ENCODE data around the gene TBC1D22A.

The TBC1D22A gene

DNA sequence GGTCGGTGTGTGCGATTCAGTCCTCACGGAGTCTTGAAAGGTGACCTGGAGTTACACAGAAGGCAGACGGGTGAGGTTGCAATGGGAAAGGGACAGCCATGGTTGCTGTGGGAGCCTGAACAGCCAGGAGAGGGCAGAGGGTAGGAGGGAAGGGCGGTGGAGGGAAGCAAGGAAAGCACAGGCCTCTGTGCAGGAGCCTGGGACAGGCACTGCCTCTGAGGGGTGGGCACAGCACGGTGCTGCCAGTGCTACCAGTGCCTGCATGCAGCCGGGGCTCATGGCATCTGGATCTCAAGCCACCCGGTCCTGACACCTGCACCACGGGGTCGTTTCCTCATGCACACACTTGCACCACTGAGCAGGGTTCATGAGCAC lies 401.0 kb downstream of the TBC1D22A start:
- H3K4me3 ChIP-seq (ENCODE audit: low read depth, low read length): no peak overlapping the region
- TF ChIP-seq, protein P1, sequence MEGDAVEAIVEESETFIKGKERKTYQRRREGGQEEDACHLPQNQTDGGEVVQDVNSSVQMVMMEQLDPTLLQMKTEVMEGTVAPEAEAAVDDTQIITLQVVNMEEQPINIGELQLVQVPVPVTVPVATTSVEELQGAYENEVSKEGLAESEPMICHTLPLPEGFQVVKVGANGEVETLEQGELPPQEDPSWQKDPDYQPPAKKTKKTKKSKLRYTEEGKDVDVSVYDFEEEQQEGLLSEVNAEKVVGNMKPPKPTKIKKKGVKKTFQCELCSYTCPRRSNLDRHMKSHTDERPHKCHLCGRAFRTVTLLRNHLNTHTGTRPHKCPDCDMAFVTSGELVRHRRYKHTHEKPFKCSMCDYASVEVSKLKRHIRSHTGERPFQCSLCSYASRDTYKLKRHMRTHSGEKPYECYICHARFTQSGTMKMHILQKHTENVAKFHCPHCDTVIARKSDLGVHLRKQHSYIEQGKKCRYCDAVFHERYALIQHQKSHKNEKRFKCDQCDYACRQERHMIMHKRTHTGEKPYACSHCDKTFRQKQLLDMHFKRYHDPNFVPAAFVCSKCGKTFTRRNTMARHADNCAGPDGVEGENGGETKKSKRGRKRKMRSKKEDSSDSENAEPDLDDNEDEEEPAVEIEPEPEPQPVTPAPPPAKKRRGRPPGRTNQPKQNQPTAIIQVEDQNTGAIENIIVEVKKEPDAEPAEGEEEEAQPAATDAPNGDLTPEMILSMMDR (IDR thresholded peaks at IDR 0.05; ENCODE audit: low read depth, low read length, missing control alignments): no peak
- H3K36me3 ChIP-seq (replicated peaks): no peaks in the 10 kb centered on the region
- H3K27me3 ChIP-seq (replicated peaks): no peaks in the 10 kb centered on the region
- DNase-seq: no peak
- no peak overlapping the region for H3K27ac ChIP-seq
- in situ Hi-C loops (cut with HindIII; ENCODE audit: low pct_ligation_motif_present, low sequenced_read_pairs): no loop called here

DNA sequence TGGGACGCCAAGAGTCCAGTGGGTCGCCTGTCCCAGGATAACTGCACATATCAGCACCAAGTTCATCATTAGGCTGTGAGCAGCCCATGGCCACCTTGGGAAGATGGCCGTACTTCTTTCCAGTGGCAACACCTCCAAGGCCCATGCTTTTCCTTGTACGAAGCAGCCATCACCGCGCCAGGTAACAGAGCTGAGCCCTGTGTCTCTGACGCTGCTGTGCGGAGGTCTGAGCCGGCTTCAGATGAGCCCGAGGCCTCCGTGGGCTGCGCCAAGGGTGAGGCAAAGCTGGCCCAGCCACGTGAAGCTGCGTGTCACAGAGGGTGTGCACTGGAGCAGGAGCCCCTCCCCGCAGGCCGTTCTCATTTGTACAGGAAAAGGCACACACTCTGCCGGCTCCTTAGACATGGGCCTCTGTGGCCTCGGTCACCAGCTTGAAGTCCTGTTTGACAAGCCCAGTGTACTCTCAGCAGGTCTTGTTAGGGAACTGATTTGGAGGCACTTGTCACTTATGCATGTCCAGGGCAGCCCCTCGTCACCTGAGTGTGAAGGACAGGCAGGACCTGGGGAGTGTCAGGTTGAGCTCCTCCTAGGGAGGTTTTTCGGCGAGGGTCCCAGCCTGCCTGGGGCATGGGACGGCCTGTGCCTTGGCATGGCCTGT lies 401.5 kb downstream of the TBC1D22A start:
- in situ Hi-C loops (cut with HindIII; ENCODE audit: low pct_ligation_motif_present, low sequenced_read_pairs): no loop called here
- DNase-seq: no peak
- Histone ChIP-seq H3K27ac (no peak overlapping the region), H3K36me3 (replicated peaks) (no peaks in the 10 kb centered on the region), H3K4me3 (ENCODE audit: low read depth, low read length) (no peak overlapping the region), H3K27me3 (replicated peaks) (no peaks in the 10 kb centered on the region)
- TF ChIP-seq, protein P1 (IDR thresholded peaks at IDR 0.05; ENCODE audit: low read depth, low read length, missing control alignments): no peak

DNA sequence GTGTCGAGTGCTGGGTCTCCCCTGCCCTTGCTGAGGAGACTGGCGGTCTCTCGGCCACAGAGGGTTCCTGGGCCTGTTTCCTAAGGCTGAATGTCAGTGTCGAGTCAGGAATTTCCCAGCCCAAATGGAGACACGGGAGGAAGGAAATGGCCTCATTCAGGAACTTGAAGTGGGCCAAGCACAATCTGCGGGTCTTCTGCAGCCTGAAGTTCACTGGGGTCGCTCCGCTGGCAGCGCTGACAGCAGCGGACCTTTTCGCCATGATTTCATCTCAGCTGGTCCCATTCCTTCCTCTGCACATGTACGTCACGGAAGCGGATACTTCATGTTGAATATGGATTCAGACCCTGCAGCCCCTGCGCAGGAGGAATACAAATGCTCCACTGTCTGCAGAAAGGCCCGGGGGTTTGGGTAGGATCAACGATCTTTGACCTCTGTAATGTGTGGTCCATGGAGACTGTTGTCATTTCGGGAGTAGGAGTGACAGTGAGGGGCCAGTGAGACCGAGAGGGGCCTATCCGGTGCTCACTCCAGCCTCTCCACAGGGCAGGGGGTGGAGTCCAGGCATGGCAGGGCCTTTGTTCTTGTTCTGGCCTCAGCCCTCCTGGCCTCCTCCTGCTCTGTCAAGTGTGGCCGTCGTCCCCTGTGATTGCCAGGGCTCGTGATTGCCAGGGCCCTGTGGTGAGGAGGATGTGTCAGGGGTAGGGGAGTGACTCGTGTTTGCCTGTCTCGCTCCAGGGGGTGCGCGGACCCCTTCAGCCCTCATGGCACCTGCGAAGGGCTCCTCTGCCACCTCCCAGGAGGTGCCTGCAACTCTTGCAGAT lies 402.3 kb downstream of the TBC1D22A start:
- no peak overlapping the region for H3K4me3 ChIP-seq (ENCODE audit: low read depth, low read length)
- TF ChIP-seq, protein P1 (IDR thresholded peaks at IDR 0.05; ENCODE audit: low read depth, low read length, missing control alignments): no peak
- no peaks in the 10 kb centered on the region for H3K27me3 ChIP-seq (replicated peaks)
- no peak overlapping the region for H3K27ac ChIP-seq
- H3K36me3 ChIP-seq (replicated peaks): no peaks in the 10 kb centered on the region
- in situ Hi-C loops (cut with HindIII; ENCODE audit: low pct_ligation_motif_present, low sequenced_read_pairs): no loop called here
- no peak for DNase-seq

DNA sequence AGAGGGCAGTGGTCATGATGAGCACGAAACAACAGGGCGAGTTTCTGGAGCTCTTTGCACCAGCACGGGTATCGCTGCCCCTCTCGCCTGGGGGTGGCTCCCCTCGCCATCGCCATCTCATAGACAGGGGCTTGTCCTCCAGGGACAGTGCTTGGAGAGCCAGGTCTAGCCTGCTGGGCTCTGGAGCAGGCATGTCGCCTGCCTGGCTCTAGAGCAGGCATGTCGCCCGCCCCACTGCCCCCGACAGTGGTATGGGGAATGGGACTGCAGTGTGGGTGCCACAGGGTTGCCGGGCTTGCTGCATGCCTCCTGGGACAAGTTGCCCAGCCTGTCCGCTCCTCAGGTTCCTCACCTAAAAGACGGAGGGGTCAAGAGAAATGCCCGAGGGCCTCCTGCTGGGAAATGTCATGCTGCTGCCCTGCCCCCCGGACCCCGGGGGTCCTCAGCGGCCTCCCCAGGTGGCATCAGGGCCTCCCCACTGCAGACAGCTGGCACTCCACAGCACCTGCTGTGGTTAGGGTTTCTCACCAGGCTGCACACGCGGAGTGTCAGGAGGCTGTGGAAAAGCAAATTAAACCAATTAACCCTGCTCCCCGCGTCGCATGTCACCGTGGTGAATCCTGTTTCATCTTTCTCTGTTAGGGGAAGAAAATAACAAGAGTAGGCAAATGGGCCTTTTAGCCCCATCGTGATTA lies 403.0 kb downstream of the TBC1D22A start:
- in situ Hi-C loops (cut with HindIII; ENCODE audit: low pct_ligation_motif_present, low sequenced_read_pairs): no loop called here
- TF ChIP-seq, protein P1 (IDR thresholded peaks at IDR 0.05; ENCODE audit: low read depth, low read length, missing control alignments): no peak
- H3K4me3 ChIP-seq (ENCODE audit: low read depth, low read length): no peak overlapping the region
- H3K27ac ChIP-seq: no peak overlapping the region
- no peaks in the 10 kb centered on the region for H3K27me3 ChIP-seq (replicated peaks)
- no peak for DNase-seq
- H3K36me3 ChIP-seq (replicated peaks): no peaks in the 10 kb centered on the region

DNA sequence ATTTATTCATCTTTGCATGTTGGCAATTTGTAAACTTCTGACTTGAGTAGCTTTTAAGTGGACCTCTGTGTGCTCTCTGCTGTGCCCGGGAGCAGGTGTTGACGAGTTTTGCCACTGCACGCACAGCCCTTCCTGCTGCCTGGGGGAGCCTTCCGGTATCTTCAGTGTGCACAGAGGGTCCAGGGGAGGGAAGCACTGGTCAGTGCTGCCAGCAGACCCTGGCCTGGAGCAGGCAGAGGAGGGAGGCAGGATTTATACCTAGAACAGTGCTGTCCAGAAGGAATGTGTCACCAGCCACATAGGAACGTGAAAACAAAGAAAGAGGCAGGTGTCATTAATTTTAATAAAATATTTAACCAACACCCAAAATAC lies 403.6 kb downstream of the TBC1D22A start:
- TF ChIP-seq, protein P1 (IDR thresholded peaks at IDR 0.05; ENCODE audit: low read depth, low read length, missing control alignments): no peak
- no peak for DNase-seq
- Histone ChIP-seq H3K27me3 (replicated peaks) (no peaks in the 10 kb centered on the region), H3K4me3 (ENCODE audit: low read depth, low read length) (no peak overlapping the region), H3K27ac (no peak overlapping the region), H3K36me3 (replicated peaks) (no peaks in the 10 kb centered on the region)
- in situ Hi-C loops (cut with HindIII; ENCODE audit: low pct_ligation_motif_present, low sequenced_read_pairs): no loop called here
